Endothelial cell of hepatic sinusoid (primary cell): Measurements from ENCODE around the gene SEMG1.

Source experiments
- in situ Hi-C: cut with HindIII; loops from 2 replicates; pipeline ENCODE4 v1.10.0; 2017; ENCODE audit warnings: low sequenced_read_pairs

Gene SEMG1, protein sequence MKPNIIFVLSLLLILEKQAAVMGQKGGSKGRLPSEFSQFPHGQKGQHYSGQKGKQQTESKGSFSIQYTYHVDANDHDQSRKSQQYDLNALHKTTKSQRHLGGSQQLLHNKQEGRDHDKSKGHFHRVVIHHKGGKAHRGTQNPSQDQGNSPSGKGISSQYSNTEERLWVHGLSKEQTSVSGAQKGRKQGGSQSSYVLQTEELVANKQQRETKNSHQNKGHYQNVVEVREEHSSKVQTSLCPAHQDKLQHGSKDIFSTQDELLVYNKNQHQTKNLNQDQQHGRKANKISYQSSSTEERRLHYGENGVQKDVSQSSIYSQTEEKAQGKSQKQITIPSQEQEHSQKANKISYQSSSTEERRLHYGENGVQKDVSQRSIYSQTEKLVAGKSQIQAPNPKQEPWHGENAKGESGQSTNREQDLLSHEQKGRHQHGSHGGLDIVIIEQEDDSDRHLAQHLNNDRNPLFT

DNA sequence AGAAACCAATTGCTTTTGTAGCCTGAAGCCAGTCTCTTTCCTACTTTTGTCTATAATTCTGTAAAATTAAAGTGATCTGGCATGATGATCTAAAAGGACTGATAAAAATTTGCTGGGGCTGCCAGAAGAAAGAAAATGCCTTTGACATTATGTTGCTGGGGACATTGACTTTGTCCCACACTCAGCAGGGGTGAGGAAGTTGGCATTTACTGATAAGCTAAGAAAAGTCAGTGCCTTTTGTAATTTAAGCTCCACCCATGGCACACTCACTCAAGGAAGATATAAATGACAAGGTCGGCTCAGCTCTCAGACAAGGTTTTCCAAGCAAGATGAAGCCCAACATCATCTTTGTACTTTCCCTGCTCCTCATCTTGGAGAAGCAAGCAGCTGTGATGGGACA, at the start of gene SEMG1:
SEMG1 (plus strand) TSS at position 309 of the 400 bp plus-strand sequence; CDS start at position 330, 21 bp downstream.
- in situ Hi-C loops, result no loop called here

DNA sequence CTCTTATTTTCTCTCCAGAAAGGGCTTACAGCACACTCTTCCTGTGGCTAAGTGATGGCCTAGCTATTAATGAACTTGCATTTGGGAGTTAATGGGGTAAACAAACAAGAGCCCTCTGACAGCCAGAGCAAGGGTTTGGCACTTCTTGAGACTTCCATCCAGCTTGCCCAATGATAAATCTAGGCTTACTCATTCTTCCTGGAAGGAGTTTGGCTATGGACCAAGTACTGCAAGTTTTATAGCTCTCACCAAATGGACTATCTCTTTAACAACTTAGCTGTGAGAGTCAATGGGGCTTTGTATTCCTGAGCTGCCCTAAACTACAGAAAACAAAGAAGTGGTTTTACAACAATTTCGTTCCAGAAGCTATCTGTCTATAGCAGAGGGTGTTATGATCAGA, 48.9 kb upstream of the SEMG1 start:
- in situ Hi-C loops, result no loop called here

DNA sequence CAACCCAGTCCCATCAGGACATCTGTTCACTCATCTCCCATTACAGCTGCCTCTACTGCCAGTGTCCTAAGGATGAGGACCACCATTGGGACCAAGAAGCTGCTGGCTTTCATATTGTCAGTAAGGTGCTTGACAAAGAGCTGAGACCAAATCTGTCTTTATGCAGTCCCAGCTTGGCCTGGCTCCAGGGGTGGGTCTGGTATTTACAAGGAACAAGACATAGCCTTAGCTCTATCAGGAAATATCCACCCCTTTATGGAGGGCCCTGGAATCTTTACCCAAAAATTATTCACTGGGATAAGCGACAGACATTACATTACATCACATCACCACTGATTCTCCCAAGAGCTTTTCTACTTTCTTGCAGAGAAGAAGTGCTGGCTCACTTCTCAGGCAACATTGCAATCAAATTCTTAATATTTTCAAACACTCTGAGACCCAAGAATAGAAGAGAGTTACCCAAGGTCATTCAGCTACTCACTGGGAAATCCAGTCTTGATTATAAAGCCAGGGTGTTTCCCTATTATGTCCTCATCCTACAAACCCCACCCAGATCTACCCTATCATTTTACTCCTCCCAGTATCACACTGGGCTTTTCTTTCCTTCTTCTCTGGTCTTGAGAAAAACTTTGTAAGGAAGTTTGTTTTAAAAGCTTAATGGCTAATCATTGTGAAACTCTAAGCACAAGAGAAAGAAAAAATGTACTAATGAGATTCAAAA, 43.6 kb upstream of the SEMG1 start:
- in situ Hi-C loops, result no loop called here

DNA sequence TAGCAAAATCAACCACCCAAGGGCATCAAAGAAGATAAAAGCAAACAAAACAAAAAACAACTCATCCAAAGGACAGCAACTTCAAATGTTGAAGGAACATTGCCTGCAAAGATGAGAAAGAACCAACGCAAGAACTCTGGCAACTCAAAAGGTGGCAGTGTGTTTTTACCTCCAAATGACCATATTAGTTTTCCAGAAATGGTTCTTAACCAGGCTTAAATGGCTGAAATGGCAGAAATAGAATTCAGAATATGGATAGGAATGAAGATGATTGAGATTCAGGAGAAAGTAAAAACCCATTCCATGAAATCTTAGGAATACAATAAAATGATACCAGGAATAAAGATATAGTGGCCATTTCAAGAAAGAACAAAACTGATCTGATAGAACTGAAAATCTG, 41.9 kb upstream of the SEMG1 start:
- in situ Hi-C loops, result no loop called here

DNA sequence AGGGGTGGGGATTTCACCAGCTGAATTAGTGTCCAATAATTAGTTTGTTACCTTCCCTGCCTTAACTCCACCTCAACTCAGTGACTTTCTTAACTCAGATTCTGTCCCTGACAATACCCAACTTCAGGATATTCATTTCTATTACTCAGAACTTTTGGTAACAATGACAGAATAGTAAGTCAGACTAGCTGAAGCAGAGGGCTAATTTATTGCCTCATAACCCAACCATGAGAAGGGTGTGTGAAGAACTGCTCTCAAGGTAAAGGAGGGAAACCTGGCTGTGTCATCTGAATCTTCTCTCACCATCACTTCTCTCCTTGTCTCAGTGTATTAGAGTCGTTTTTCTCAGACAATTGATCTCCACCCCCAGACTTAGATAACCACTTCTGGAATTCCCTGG, 33.3 kb upstream of the SEMG1 start:
- in situ Hi-C loops, result no loop called here

DNA sequence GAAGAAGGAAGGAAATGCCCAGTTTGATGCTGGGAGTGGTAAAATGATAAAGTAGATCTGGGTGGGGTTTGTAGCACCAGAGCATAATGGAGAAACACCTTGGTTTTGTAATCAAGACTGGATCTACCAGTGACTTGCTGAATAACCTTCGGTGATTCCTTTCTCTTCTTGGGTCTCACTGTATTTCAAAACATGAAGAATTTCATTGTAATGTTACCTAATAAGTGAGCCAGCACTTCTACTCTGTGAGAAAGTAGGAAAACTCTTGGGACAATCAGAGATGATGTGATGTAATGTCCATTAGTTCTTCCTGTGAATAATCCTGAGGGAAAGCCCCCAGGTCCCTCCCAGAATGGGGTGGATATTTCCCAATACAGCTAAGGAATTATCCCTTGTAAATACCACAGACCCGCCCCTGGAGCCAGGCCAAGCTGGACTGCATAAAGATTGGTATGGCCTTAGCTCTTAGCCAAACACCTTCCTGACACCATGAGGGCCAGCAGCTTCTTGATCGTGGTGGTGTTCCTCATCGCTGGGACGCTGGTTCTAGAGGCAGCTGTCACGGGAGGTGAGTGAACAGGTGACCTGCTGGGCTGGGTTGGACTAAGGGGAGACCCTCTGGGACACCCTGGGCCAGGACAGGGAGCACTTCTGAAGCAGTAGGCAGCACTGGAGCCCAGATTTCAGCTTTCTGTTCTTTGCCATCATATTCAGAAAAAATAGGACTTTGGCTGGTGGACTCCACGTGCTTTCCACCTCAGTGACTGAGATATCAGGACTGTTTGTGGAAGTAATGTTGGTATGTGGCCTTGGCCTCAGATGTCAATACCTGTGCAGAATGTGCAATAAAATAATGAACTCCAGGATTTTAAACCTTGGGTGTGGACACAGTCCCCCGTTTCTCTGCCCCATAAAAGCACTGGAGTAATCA, 32.1 kb upstream of the SEMG1 start, which contains the start of gene PI3:
PI3 (plus strand) TSS at position 469 of the 931 bp plus-strand sequence; CDS start at position 490, 21 bp downstream.
- in situ Hi-C loops, result no loop called here

DNA sequence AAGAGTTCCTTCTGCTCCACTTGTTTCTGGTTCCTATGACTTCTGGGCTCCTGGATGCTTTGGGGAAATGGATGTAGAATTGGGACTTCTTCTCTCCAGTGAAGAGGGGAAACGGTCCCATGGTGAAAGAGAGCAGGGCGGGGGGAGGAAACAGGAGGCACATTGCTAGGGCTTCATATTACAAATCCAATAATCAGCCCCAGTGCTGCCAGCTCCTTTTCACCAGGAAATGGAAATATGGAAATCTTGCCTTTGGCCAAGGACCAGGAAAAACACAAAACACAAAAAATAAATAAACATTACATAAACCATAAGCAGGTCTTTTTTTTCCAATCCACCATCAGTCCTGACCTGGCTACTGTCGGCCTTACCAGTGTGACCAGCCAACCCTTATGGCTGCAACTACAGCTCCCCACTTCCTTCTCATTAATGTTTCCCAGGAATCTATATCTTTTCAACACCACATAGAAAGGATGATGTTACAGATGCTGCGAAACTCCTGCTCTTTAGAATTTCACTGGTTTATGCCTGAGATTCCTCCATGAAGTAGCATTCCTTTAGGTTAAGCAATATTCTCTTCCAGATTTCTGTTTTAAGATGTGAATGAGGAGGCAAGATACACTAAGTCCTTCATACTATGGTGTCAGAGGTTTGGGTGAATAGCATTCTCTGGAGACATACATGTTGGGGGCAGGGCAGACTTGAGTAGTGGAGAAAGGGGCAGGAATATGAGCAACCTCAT, 30.1 kb upstream of the SEMG1 start:
- in situ Hi-C loops, result no loop called here

DNA sequence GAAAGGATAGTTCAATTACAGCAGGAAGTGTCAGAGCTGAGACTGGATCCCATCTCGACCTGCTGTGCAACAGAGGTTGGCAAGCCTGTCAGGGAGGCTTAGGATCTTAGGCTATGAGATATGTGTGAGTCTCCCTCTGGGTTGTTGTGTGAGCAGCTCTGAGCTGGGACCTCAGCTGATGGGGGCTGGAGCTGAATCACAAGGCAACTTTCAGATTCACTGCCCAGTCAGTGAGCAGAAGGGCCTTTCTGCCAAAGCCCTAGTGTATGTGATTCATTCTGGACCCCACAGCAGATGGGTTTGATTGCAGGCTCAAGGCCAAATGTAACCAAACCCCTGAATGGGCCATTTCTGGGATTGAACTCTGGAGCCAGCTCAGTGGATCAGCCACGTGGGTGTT, 27.7 kb upstream of the SEMG1 start:
- in situ Hi-C loops, result no loop called here

DNA sequence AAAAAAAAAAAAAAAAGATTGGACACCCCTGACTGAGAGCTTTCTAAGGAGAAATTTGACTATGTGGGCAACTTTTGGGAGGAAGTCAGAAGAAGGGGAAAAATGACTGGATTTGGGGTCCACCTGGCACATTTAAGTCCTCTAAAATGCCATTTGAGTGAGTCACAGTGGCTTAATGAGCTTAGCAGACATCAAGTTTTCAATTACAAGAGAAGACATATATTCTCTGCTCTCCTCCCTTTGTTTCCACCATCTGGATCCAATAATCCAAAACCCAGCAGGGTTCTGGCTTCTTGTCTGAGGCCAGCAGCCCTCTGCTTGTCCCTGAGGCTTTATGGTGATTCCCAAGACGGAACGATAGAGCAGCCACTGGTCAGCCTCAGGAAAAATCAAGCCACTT, 25.2 kb upstream of the SEMG1 start:
- in situ Hi-C loops, result no loop called here

DNA sequence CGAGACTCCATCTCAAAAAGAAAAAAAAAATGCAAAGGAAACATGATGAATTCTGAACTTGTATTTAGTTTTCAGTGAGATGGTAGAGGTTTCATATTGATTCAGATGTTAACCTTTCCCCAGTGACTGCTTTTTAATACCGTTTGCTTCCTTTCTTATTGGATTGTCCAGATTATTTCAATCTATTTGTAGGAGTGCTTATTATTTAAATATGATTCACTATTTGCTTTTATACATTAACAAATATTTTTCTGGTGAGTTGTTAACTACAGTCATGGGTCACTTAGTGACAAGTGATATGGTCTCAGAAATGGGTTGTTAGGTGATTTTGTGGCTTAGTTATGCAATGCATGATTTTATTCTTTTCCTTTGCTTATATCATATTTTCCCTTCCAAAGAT, 23.7 kb upstream of the SEMG1 start:
- in situ Hi-C loops, result no loop called here

DNA sequence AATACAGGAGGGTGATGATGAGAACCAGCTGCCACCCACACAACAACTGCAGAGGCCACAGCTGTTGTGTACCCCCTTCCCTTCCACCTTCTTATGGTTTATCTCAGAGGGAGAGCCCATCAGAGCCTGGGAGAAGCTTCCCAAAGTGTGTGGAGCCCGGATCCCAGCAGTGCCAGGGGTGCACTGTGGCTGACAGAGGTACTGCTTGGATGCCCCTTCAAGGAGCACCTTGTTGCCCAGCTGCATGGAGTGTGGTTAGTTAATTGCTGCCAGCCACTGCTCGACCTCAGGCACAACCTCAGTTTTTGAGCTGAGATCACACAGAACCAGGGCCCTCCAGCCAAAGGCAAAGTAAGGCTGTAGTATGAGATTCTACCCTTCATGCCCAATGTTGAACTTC, 19.1 kb upstream of the SEMG1 start:
- in situ Hi-C loops, result no loop called here

DNA sequence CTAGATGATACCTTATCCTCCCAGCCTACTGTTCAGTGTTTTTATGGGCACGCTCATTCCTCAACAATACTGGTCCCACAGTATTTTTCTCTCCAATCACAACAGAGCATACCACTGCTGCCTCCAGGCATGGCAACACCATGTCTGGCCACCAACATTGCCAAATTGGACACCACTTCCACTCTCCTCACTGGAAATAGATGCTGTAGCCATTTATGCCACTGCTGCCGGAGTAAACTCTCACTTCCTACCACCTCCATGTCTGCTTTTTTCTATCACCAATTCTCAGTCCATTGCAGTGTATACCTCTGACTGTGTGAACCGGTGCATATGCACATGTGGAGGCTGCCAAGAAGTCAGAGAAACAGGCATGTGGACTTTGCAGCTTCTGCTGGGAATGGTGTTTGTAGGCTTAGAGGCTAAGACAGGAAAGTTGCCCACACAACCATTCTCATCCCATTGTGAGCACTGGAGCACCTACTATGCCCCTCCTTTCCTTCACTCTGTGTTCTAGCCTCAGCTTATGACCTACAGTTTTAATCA, 17.7 kb upstream of the SEMG1 start:
- in situ Hi-C loops, result no loop called here

DNA sequence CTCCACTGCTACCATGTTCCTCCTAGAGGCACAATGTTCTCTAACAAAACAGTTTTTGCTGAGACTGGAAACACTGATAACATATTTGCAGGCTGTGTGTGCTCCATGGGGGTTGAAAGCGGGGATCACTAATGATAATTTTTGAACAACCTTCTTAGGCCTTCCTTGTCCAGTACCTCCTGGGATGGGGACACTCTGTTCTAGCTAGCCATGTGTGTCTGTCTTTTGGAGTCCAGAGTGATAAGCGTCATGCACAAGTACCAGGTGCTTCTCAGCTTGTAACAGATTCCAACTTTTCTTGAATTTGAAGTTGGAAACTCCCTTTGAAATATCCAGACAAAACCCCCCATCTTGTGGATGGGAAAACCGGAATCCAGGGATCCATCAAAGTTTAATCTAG, 17.0 kb upstream of the SEMG1 start:
- in situ Hi-C loops, result no loop called here

DNA sequence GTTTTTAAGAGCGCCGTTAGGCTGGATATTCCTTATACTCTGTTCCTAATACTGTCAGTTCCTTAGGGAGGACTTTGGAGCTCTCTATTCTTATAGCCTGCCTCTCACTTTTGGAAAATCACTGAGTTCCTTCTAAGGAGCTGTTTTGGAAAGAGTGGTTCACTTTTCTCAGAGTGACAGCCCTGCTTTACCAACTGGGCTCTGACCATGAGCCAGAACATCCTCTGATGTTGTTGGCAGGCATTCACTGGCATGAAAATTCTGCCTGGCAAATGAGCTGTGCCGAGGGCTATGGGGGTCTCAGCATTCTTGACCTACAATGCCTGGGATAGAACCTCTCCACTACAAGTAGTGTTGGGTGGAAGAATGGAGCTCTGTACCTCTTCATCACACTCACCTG, 14.9 kb upstream of the SEMG1 start:
- in situ Hi-C loops, result no loop called here

DNA sequence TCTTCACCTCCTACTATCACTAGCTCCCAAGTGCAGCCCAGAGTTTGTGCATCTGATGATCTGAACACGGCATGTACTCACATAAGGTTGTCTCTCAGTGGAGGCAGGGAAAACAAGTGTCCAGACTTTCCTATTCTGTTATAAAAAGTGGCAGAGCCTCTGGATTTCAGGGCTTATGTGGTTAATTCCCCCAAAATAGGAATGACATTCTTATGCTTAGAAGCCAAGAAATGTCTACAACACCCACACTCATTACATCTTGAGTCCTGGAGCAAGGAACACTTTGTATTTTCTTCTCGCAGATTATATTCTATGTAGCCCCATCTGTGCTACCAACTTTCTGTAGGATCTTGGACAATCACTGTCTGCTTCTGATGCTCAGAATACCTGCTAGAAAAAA, 13.5 kb upstream of the SEMG1 start:
- in situ Hi-C loops, result no loop called here

DNA sequence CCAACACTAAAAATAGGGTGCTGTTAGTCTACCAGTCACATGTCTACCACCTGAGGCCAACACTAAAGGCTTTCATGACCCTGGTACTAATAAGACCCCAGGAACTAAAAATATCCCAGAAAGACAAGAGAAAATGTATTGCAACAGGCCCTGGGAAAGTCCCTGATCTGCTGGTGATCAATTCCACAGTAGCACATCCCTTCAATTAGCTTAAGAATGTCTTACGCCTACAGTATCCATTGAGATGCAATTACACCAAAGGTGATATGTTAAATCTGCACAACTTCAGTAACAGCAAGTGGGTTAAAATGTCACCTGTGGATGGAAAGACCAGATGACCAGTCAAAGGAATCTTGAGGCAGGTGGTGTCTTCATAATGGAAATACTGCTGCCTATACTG, 3.1 kb downstream of the SEMG1 start:
- in situ Hi-C loops, result no loop called here

DNA sequence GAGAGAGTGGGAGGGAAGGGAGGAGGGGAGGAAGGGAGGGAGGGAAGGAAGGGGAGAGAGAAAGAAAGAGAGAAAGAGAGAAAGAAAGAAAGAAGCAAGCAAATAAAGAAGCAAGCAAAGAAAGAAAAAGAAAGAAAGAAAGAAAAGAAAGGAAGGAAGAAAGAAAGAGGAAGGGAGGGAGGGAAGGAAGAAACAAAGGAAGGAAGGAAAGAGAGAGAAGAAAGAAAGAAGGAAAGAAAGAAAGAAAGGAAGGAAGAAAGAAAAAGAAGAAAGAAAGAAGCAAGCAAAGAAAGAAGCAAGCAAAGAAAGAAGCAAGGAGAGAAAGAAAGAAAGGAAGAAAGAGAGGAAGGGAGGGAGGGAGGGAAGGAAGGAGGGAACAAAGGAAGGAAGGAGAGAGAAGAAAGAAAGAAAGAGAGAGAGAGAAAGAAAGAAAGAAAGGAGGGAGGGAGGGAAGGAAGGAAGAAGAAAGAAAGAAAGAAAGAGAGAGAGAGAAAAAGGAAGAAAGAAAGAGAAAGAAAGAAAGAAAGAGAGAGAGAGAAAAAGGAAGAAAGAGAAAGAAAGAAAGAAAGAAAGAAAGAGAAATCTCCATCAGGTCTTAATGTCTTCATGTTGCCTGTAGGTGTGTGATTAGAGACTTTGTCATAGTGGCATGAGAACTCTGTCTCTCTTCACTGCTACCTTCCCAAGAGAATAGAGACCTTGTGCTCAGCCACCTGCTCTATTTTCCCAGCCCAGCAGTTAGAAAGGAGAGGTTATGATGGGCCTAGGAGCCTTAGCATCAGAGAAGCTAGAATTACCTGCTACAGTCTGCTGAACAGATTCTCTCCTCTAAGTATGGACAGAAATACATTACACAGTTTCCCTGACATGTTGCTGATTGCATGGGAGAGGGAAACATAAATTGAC, 5.0 kb downstream of the SEMG1 start:
- in situ Hi-C loops, result no loop called here

DNA sequence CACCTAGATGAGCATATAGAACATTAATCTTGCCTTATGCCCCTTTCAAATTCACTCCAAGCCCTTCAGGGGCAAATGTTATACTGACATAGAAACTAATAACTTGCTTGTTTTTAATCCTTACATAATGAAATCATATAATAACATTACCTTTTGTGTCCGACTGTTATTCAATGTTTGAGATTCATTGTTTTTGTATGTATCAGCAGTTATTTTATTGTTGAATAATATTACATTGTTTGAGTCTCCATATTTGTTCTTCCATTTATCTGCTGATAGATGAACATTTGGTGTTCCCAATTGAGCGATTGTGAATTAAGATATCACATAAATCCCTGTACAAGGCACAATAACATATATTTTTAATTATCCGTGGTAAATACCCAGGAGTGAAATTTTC, 6.0 kb downstream of the SEMG1 start:
- in situ Hi-C loops, result no loop called here

DNA sequence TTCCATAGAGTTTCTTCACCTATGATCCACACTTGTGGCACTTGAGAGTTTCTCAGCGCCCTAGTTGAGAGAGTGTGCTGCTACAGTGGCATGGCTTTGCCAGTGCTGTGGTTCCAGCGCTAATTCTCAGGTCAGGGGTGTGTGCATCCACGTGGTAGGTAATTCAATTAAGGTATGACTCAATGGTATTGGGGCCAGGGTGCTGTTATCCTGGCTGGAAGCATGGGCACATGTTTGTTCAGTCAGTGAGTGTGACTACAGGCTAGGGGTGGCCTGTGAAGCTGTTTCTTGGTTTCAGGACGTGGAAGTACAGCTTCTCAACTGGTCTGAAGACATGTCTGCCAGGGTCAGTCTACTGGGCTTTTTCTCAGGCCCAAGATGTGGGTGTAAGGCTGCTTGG, 11.3 kb downstream of the SEMG1 start:
- in situ Hi-C loops, result no loop called here
